ENCODE data around the gene PGAP3. TPM values are rescaled to one million over a fixed set of nuclear protein-coding genes. Genes with fewer than 3 reads are reported as not detected.

PGAP3 gene
- total RNA-seq, 1 donor from 2014 or later = 17.7 TPM

DNA sequence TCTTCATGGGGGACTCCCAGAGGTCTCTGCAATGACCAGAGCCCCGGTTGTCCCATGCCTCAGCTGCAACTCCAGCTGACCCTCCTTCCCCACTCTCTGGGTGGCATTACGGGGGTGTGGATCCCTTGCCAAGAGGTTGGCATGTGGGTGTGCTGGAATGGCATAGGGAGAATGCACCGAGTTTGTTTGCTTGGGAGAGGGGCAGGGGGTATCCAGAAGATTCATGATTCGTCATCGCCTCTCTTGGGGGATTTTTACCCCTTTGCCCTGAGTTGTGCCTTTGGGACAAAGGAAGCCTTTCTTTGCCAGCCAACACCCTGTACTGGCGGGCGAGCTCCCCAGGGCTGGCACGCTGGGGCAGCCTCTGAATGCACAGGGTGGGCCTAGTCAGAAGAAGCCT is 18.5 kb upstream of the PGAP3 start:
- TF ChIP-seq POLR2AphosphoS5 (IDR thresholded peaks at IDR 0.05; ENCODE audit: insufficient read depth in 1 of 2, low read depth in 1 of 2) (no peak), POLR2A (IDR thresholded peaks at IDR 0.05) (no peak)
- TF ChIP-seq, protein P1, sequence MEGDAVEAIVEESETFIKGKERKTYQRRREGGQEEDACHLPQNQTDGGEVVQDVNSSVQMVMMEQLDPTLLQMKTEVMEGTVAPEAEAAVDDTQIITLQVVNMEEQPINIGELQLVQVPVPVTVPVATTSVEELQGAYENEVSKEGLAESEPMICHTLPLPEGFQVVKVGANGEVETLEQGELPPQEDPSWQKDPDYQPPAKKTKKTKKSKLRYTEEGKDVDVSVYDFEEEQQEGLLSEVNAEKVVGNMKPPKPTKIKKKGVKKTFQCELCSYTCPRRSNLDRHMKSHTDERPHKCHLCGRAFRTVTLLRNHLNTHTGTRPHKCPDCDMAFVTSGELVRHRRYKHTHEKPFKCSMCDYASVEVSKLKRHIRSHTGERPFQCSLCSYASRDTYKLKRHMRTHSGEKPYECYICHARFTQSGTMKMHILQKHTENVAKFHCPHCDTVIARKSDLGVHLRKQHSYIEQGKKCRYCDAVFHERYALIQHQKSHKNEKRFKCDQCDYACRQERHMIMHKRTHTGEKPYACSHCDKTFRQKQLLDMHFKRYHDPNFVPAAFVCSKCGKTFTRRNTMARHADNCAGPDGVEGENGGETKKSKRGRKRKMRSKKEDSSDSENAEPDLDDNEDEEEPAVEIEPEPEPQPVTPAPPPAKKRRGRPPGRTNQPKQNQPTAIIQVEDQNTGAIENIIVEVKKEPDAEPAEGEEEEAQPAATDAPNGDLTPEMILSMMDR (IDR thresholded peaks at IDR 0.05) = no peak
- Histone ChIP-seq H3K9me3 (no peaks in the 10 kb centered on the region), H3K4me1 (peaks cover 60% of the 10 kb centered on the region), H3K4me3 (no peak overlapping the region), H3K36me3 (peaks cover 0 to 35% of the 10 kb centered on the region in 2 donors), H3K27ac (peak overlapping the region; percentile 57), H3K27me3 (no peaks in the 10 kb centered on the region)
- intact Hi-C loops (cut with DNase I) = no loop called here
- DNase-seq (ENCODE audit: extremely low spot score in 2 of 2) = no peak

DNA sequence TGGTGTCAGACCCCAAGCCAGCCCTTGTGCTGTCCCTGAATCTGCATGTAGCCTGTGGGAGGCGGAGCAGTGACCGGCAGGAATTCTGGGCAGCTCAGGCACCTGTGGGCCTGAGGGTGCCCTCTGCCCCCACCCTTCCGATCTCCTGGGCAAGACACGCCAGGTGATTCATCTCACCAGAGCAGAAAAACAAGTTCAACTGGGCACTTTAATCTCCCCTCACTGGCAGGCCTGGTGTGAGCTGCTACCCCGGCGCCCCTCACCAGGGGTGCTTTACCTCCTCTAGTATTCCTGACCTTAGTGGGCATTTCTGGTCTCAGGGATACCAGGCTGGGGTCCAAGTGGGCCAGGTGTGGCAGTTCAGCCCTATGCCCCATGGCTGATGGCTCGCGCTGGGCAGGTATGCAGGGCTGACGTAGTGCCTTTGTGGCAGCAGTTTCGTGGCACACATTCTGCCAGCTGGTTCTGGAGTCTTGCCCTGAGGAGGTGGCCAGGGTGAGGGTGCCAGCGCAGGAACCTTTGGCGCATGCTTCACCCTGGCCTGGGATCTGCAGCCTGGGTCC is 18.0 kb upstream of the PGAP3 start:
- H3K4me3 ChIP-seq = no peak overlapping the region
- intact Hi-C loops (cut with DNase I) = no loop called here
- no peaks in the 10 kb centered on the region for H3K9me3 ChIP-seq
- no peak for DNase-seq (ENCODE audit: extremely low spot score in 2 of 2)
- TF ChIP-seq, protein P1 (IDR thresholded peaks at IDR 0.05) = no peak
- peak; percentile 41 to 63 for TF ChIP-seq POLR2AphosphoS5 (IDR thresholded peaks at IDR 0.05; ENCODE audit: insufficient read depth in 1 of 2, low read depth in 1 of 2)
- H3K27me3 ChIP-seq = no peaks in the 10 kb centered on the region
- H3K36me3 ChIP-seq = peaks cover 0 to 33% of the 10 kb centered on the region in 2 donors
- peaks cover 65% of the 10 kb centered on the region for H3K4me1 ChIP-seq
- peak overlapping the region; percentile 57 for H3K27ac ChIP-seq

- H3K27ac ChIP-seq = peak overlapping the region; percentile 57
Observed at GRCh38 chr17:39704821-39705551, 17.1 kb upstream of the PGAP3 start.

DNA sequence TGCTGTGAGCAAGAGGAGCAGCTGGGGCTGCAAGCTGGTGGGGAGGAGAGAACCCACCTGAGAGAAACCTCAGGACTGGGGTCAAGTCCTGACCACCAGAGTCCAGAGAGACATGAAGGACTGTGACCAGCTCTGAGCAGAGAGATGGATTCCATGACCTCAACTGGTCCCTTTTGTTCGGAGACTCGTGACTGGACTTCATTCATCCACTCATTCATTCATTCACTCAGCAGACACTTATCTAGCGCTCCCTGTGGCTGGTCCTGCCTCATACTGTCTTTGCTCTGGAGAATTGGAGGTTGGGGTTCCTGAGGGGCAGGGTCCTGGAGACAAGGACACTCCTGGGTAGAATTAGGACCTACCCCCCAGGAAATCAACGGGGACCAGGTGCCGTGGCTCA is 16.1 kb upstream of the PGAP3 start:
- no peaks in the 10 kb centered on the region for H3K27me3 ChIP-seq
- H3K36me3 ChIP-seq = peaks cover 0 to 18% of the 10 kb centered on the region in 2 donors
- TF ChIP-seq POLR2A (IDR thresholded peaks at IDR 0.05) = no peak
- TF ChIP-seq, protein P1 (IDR thresholded peaks at IDR 0.05) = no peak
- no peak for TF ChIP-seq POLR2AphosphoS5 (IDR thresholded peaks at IDR 0.05; ENCODE audit: insufficient read depth in 1 of 2, low read depth in 1 of 2)
- peak overlapping the region; percentile 9 for H3K27ac ChIP-seq
- no peaks in the 10 kb centered on the region for H3K9me3 ChIP-seq
- no peak for DNase-seq (ENCODE audit: extremely low spot score in 2 of 2)
- peaks cover 71% of the 10 kb centered on the region for H3K4me1 ChIP-seq
- H3K4me3 ChIP-seq = no peak overlapping the region
- intact Hi-C loops (cut with DNase I) = no loop called here

More at GRCh38 chr17:39704821-39705551, 17.1 kb upstream of the PGAP3 start:
- no peak for DNase-seq (ENCODE audit: extremely low spot score in 2 of 2)
- TF ChIP-seq, protein P1 (IDR thresholded peaks at IDR 0.05) = peak in 1 of 3 experiments; percentile 19
- TF ChIP-seq POLR2AphosphoS5 (IDR thresholded peaks at IDR 0.05; ENCODE audit: insufficient read depth in 1 of 2, low read depth in 1 of 2) = no peak
- Histone ChIP-seq H3K4me1 (peaks cover 65% of the 10 kb centered on the region), H3K4me3 (no peak overlapping the region), H3K36me3 (peaks cover 0 to 28% of the 10 kb centered on the region in 2 donors), H3K9me3 (no peaks in the 10 kb centered on the region), H3K27me3 (no peaks in the 10 kb centered on the region)
- intact Hi-C loops (cut with DNase I) = no loop called here

All from vagina (tissue), 2 donors.